NCI-H1436 treated with DMSO at 0.1 percent for 48 hours (cell line): Measurements from ENCODE around the gene PLEKHF1.
"Not testable (repeated sequence)": the region's sequence is repeated elsewhere in the genome, so short reads cannot be mapped to it uniquely, and the experiment has no call there.

ENCODE experiments used
- DNase-seq: peaks from one replicate; lab custom pipeline; 2025; lab: John Stamatoyannopoulos, UW

The PLEKHF1 gene

DNA sequence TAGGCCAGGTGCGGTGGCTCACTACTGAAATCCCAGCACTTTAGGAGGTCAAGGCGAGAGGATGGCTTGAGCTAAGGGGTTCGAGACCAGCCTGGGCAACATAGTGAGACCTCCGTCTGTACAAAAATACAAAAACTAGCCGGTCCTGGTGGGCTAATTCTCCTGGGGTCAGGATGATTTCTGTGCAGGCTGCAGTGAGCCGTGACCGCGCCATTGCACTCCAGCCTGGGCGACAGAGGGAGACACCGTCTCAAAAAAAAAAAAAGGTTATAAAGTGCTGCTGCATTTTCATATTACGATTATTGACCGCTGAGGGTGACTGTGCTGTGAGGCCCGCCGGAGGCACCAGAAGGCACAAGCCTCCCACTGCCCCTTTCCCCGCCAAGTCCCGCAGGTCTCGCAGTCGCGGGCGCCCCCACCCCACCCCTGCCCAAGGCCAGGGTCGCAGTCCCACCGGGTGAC is 477 bp upstream of the PLEKHF1 start:
- DNase-seq: no peak

DNA sequence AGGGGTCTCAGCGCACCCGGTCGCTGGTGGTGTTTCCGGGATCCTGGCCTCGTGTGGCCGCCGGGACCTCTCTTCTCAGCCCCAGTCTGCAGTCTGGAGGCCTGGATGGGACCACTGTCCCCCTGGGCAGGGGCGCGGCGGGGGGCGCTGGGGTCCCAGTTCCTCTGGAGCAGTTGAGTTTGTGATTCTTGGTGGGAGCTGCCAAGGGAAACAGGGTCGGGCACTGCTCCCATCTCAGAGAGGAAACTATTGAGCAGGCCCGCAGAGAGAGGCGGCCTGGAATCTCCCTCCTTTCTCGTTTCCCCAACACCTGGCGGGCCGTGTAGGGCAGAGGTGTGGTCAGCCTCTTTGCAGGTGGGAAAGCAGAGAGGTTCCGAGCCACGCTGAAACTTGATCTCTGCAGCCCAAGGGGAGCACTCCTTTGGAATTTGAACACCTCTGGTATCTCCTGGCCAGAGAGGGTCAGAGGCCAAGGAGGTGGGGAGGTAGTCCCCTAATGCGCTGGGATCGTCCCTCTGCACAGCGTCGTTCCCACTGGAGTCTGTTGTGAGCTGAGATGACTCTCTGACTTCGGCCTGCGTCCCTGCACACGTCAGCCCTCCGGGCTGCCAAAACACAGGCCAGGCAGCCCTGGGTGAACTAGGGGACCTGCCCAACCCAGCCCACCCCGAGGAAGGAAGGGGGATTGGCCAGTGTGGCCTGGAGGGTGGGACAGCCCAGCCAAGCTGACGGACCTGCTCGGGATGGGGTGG is 741 bp downstream of the PLEKHF1 start:
- DNase-seq: no peak

DNA sequence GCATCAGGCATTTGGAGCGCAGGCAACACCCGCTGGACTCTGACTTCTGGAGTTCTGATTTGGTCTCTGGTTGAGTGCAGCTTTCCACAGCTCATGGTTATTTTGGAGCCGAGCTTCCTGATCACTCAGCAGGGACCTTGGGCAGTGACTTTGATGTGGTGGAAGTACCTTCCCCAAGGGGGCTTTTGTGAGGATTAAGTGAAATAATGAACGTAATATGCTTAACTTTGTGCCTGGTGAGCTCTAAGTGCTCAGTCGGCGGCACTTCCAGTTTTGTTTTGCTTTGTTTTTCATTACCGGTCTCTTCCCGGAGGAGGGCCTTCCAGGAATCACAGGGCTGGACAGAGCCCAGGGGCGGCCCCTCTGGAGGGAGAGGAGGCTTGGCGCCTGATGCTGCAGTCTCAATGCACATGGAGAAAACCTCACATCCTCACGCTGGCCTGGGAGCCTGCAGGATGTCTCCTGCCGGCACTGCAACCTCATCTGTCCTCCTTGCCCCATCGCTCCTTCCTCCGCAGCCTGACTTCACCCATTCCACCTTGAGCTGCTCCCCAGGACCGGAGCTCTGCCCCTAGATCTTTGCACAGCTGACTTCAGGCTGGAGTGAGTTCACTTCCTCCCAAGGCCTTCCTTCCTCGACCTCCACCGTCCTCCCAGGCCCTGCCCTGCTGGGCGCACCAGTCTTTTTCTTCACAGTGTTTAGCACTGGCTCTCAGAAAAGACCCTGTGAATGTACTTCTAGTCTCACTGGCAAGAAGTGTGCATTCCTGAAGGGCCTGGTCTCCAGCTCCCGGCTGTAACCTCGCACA is 1.5 kb downstream of the PLEKHF1 start:
- DNase-seq: no peak

DNA sequence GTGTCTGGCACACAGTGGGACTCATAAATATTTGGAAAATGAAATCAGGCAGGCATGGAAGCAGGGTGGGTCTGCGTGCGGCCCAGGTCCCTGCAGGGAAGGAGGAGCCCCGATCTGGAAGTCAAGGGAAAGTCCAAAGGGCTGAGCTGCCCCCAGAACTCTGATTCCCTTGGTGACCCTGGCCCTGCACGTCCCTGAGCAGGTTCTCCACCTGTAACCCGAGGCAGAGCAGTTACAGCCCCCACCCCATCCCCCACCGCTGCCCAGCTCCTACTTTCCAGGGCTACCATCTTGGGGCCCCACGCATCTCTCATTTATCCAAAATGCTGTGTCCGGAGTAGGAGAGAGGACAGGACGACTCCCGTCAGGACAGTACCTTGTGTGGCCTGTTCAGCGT is 2.1 kb downstream of the PLEKHF1 start:
- DNase-seq: no peak

DNA sequence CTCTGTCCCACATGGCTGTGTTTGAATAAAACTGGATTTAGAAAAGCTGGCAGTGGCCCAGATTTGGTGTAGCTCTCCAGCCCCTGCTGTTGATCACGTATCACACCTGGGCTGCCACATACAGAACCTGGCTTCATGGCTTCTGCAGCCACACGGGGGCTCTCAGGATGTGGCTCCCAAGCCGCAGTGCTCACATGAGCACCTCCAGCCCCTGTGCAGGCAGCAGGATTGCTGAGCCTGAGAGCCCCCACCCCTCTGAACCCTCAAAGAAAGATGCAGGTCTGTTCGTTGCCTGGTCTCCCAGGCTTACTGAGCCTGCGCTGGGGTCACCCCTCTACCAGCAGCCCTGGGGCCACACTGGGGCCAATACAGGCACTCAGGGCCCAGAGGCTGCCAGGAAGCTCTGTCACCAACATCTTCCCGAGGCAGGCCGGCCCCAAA is 2.7 kb downstream of the PLEKHF1 start:
- DNase-seq: no peak

DNA sequence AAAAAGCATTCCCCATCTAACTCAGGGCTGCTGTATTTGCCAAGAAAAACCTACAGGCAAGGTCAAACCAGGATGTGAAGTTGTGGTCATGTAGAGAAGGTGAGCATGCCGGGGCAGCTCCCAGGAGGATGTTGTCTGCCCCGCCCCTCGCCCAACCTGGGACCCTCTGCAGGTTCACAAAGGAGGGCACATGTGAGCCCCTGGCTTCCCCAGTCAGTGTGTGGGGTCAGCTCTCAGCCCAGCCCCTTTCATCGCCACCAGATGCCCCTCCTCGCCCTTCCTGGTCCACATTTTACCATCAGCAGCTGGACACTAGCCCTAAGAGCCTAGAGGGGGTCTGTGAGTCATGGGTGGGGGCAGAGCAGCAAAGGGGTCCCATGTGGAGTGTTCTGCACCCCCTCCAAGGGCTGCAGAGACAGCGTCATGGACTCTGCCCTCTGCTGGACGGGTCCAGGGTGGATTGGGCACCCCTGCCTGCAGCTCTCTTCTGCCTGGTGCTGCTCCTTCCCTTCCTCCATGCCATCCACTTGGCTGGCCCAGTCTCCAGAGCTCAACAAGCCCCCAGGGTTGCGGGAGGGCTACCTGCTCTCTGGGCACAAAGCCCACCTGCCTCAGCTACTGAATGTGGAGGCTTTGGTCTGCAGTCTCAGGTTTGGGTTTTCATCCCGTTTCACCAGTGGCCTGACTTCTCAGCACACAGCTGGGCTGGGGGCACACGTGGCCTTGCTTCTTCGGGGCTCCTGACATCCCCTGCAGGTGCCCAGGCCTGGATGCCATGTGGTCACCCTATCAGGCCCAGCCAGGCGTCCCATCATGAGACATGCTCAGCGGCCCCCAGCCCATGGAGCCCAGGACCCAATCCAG is 3.7 kb downstream of the PLEKHF1 start:
- no peak for DNase-seq

DNA sequence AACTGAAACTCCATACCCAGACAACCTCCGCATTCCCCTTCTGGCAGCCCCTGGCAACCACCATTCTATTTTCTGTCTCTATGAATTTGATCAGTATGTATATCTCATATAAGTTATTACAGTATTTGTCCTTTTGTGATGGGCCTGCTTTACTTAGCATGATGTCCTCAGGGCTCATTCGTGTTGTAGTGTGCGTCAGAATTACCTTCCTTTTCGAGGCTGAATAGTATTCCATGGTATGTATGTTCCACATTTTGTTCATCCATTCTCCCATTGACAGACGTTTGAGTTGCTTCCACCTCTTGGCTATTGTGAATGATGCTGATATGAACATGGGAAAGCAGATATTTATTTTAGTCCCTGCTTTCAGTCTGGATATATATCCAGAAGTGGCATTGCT is 5.0 kb downstream of the PLEKHF1 start:
- DNase-seq: no peak

DNA sequence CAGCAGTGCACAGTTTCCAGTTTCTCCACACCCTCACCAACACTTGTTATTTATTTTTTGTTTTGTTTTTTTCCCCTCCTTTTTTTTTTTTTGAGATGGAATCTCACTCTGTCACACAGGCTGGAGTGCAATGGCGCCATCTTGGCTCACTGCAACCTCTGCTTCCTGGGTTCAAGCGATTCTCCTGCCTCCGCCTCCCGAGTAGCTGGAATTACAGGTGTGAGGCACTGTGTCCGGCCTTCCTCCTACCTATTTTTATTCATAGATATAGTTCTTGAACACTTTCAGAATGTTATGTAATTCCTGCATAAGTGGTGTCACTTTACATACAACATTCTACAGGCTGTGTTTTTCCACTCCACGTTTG is 5.7 kb downstream of the PLEKHF1 start:
- not testable (repeated sequence) for DNase-seq

DNA sequence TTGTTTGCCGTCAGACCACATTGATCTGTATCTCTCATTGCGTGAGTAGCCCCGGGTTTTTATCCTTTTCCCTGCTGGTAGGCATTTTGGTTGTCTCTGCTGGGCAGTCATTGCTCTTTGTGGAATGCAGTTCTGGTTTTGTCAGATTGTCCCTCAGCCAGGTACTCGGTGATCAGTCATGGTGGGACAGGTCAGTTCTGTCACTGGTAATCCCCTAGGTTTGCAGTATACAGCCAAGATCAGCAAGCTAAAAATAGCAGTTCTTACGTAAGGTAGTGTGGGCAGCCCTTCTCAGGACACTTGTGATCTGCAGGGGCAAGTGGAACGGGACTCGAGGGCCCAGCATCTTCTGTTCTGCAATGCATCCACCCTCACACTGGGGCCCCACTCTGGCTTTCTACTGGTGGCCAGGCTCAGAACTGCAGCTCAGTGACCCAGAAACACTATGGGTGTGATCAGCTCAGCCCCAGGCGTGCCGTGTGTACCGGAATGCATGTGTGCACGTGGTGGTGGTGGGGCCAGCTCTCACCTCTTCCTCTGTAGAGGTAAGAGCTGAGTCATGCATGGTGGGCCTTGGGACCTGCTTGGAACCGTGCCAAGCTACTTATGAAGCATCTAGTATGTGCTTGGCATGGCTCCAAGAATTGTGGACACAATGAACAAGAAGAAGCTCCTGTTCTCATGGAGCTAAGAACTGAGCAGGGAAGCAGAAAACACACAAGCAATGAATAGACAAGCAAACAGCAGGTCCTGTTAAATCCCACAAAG is 6.3 kb downstream of the PLEKHF1 start:
- DNase-seq: no peak

DNA sequence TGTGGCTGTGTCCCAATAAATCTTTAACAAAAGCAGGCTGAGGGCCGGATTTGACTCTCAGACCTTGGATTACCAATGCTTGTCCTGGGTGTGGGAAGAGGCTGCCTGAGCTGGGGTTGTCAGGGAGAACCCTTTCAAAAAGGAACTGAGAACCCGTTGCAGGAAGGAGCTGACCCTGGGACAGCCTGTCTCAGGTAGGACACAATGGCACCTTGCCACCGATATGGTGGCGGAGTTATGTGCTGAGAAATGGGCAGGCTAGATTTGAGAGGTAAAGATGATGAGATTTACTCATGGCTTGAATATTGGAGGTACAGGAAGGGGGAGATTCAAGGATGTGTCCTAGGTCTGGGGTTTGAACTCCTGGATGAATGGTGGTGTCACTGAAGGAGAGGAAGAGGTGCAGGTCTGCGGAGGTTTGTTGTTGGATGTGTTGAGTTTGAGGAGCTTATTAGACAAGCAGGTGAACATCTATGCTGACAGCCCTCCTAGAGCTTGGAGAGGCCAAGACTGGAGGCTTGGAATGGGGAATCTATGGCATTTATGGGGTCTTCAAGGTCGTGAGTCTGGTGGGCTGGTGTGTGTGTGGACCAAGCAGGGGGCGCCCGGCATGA is 7.2 kb downstream of the PLEKHF1 start:
- no peak for DNase-seq

DNA sequence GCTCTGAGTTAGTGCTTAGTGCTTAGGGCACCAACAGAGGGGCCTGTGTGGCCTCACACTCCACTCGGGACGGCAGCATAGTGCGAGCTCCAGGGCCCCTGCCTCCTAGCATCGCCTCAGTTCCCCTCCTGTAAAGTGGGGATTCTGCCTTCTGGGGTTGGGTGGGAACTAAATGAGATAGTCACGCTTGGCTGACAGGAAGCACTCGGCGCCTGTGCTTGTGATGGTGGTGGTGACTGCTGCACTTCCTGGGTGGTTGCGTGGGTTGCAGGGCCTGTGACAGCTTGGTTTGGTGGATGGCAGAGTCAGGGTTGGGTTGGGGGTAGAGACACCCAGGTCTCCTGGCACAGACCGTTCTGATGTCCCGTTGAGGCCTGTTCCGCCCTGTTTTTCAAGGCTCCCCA is 7.7 kb downstream of the PLEKHF1 start:
- no peak for DNase-seq

DNA sequence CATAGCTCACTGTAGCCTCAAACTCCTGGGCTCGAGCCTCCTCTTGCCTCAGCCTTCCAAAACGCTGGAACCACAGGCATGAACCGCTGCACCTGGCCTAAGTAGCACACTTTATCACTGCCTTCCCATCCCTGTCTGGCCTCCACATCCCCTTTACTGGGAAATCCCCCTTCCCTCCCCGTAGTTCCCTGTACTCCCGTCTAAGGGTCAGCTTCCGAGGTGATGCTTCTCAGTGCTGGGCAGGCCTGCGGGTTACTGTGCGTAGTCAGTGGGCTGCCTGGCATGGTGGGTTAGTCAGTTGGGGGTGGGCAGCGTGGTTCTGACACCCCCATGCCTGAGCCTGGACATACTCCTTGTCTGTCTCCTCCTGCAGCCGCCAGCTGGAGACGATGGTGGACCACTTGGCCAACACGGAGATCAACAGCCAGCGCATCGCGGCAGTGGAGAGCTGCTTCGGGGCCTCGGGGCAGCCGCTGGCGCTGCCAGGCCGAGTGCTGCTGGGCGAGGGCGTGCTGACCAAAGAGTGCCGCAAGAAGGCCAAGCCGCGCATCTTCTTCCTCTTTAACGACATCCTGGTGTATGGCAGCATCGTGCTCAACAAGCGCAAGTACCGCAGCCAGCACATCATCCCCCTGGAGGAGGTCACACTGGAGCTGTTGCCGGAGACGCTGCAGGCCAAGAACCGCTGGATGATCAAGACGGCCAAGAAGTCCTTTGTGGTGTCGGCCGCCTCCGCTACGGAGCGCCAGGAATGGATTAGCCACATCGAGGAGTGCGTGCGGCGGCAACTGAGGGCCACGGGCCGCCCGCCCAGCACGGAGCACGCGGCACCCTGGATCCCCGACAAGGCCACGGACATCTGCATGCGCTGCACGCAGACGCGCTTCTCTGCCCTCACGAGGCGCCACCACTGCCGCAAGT is 8.4 kb downstream of the PLEKHF1 start:
- DNase-seq: no peak

DNA sequence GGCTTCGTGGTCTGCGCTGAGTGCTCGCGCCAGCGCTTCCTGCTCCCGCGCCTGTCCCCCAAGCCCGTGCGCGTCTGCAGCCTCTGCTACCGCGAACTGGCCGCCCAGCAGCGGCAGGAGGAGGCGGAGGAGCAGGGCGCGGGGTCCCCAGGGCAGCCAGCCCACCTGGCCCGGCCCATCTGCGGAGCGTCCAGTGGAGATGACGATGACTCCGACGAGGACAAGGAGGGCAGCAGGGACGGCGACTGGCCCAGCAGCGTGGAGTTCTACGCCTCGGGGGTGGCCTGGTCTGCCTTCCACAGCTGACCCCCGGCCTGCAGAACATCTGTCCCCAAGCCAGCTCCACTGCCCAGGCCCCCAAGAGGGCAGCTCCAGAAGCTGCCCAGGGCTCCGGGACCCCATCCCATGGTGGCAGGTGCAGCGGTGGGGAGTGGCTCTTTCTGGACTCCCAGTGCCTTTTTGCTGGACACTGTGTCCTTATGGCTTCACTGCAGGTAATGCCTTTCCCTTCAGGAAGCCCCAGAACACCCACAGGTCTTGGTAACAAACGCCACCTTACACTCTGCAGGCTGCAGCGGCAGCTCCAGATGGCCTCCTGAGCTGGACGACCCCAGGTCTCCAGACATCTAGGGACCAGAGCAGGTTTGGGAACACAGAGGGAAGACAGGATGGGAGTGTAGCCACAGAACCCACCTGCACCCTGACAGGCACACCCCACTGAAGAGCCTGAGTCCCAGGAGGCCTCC is 9.3 kb downstream of the PLEKHF1 start:
- no peak for DNase-seq

DNA sequence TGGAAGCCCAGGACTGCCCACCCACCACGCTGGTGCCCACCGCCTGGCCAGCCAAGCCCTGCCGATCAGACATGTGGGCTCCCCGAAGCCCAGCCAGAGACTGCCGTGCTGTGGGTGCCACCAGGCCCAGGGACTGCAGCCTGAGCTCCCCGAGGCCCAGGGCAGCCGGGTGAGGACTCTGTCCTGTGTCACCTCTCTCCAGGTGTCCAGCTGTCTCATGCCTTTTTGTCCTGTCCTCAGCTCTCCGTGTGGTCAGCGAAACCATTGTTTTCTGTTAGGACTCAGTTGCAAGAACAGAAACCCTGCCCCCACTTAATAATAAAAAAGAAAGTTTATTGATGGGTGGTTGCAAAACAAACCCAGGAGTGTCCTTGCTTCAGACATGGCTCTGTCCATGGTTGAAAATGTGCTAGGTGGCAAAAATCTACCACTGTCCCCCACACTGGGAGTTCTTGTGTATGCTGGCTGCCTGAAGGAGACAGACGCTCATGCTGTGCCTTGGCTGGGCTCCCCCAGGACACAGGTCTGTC is 9.9 kb downstream of the PLEKHF1 start:
- no peak for DNase-seq

DNA sequence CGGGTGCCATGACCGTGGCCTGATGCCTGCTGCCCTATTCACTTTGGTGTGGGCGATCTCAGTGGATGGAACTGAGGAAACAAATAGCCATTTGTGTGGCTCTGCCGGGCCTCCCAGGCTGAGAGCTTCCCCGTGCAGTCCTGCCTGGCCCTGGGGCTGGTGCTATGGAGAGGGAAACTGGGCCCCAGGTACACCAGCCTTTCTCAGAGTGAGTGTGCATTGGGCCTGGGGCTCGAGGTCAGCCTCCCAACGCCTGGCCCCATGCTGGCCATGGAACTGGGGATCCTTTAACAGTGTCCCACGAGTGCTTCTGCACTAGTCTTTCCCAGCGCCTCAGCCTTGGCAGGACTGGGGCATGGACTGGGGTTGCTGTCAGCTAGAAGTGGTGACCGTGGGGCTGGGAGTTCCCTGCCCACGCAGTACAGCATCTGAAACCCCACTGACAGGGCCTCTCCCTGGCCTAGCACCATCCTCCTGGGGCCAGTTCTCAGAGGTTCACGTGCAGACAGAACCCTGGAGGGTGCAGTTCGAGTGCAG is 10.5 kb downstream of the PLEKHF1 start:
- DNase-seq: no peak

DNA sequence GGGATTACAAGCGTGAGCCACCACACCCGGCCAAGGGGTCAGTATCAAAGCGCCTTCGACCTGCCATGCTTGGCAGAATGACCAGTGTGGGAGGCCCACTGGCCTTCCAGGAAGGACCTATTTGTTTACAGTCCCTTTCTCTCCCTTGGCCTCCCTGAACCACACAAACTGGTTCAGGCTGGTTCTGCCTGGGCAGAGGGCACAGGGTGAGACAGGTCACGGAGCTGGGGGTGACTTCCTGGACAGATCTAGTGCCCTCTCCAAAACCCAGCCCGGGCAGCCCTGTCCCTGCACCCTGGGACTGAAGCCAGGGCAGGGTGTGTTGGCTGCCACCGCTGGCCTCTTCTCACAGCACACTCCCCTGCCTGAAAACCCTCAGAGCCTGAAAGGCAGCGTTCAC is 11.3 kb downstream of the PLEKHF1 start:
- DNase-seq: no peak

DNA sequence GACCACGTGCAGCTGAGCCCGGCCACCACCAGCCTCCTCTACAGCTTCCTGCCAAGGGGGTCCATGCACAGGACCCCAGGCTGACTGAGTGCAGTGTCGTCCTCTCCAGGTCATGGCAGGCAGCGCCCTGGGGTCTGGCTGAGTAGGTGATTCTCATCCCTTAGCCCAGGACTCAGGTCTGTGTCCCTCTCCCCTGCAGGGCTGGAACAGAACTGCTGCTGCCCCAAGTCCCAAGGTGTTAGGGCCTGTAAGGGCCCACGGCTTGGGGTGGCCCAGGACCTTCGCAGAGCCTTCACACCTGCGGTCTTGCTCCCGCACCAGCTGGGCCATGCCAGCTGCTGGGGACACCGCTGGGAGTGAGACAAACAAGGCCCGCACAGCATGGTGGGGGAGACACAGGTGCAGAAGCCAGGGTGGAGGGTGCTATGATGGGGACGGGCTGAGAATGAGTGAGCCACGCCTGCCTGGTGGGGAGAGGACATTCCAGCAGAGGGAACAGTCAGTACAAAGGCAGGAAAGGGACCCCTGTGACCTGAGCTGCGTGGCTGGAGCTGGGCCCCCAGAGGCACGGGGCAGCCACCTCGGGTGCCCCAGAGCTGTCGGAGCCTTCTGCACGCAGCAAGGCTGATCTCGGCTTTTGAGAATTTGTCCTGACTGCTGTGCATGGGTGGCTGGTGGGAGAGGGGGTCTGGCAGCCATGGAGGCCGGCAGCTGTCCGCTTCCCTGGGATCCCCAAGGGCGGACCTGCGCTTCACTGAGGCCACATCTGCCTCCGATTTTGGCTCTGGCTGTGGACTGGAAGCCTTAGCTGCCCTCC is 11.9 kb downstream of the PLEKHF1 start:
- no peak for DNase-seq

DNA sequence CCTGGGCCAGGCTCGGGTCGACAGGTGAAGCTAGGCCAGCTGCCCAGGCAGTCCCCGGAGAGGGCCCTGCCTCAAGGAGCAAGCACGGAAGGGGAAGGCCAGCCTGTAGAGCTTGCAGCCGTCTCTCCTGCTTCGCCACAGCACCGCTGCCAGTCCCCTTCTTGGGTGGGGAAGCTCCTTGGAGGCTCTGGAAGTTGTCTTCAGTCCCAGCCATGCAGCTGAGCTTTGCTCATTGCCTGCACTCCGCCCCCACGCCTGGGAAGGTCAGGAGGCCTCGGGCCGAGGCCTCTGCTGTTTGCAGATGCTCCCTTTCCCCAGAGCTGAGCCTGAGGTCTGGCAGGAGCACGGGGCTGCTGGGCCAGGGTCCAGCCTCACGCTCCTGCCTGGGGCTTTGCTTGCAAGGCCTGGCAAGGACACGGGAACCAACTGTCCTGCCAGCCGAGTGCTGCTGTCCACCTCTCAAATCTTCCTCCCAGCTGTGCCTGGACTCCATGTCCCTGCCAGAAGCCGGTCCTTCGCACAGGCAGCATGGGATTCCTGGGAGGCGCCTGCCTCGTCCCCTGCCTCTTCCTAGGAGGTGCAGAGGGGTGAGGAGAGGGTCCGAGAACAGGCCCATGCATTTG is 13.3 kb downstream of the PLEKHF1 start:
- DNase-seq: no peak
